Stimulated activated CD8-positive, alpha-beta memory T cell treated with anti-CD3 and anti-CD28 coated beads, Interleukin-7, amount 100 ng/mL, for 1 hour (primary cell): ENCODE data around the gene ALDH2.
"Not testable (repeated sequence)": the region's sequence is repeated elsewhere in the genome, so short reads cannot be mapped to it uniquely, and the experiment has no call there.

Experiments used
- DNase-seq, 2 donors: peaks; one replicate each; pipeline ENCODE4 v3.0.0-alpha.2; 2020; ENCODE audit warnings: low read depth in 2 of 2

ALDH2 gene

DNA sequence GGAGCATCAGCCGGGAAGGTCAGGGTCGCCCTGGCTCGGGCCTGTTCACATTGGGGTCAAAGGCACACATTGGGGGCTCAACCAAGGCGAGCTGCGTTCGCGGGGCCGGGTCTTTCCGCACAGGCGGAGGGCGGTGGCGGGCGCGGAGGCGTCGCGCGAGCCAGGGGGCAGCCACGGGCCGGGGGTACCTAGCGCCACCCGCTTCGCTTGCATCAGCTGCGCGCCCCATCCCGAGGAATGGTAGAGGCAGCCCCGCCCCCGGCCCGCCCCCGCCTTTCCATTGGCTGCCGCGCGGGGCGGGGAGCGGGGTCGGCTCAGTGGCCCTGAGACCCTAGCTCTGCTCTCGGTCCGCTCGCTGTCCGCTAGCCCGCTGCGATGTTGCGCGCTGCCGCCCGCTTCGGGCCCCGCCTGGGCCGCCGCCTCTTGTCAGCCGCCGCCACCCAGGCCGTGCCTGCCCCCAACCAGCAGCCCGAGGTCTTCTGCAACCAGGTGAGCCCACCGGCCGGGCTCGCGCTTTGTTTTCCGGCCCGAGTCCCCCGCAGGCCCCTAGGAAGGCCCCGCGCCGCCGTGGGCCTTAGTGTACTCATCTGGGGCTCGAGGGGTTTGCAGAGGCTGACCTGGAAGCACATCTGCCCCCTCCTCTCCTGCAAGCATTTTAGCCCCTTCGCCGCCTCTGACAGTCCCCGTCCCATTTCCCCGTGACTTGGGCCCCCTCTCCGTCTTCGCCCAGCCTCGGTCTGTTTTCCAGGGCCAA lies at the start of gene ALDH2:
Gene ALDH2, plus strand, starts transcription at position 326 of the 754 bp plus-strand sequence. Its CDS starts 50 bp downstream, at position 376.
- no peak for DNase-seq

DNA sequence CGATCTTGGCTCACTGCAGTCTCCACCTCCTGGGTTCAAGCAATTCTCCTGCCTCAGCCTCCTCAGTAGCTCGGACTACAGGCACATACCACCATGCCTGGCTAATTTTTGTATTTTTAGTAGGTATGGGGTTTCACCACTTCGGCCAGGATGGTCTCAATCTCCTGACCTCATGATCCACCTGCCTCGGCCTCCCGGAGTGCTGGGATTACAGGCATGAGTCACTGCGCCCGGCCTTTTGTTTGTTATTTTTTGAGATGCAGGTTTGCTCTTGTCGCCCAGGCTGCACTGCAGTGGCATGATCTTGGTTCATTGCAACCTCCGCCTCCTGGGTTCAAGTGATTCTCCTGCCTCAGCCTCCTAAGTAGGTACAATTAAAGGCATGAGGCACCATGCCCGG lies 47.4 kb upstream of the ALDH2 start:
- not testable (repeated sequence) for DNase-seq

DNA sequence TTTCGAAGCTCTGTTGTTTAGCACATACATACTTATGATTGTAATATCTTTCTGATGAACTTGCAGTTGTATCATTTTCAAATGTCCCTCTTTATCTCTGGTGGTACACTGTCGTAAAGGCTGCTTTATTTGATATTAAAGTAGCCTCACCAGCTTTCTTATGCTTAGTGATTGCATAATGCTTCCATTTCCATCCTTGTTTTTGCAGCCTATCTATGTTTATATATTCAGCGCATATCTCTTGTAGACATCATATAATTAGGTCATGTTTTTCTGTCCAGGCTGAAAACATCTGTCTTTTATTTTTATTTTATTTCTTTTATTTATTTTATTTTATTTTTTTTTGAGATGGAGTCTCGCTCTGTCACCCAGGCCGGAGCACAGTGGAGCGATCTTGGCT lies 46.3 kb upstream of the ALDH2 start:
- no peak for DNase-seq

DNA sequence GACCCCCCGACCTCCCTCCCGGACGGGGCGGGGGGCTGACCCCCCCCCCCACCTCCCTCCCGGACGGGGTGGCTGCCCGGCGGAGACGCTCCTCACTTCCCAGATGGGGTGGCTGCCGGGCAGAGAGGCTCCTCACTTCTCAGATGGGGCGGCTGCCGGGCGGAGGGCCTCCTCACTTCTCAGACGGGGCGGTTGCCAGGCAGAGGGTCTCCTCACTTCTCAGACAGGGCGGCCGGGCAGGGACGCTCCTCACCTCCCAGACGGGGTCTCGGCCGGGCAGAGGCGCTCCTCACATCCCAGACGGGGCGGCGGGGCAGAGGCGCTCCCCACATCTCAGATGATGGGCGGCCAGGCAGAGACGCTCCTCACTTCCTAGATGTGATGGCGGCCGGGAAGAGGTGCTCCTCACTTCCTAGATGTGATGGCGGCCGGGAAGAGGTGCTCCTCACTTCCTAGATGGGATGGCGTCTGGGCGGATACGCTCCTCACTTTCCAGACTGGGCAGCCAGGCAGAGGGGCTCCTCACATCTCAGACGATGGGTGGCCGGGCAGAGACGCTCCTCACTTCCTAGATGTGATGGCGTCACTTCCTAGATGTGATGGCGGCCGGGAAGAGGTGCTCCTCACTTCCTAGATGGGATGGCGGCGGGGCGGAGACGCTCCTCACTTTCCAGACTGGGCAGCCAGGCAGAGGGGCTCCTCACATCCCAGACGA lies 42.9 kb upstream of the ALDH2 start:
- not testable (repeated sequence) for DNase-seq

DNA sequence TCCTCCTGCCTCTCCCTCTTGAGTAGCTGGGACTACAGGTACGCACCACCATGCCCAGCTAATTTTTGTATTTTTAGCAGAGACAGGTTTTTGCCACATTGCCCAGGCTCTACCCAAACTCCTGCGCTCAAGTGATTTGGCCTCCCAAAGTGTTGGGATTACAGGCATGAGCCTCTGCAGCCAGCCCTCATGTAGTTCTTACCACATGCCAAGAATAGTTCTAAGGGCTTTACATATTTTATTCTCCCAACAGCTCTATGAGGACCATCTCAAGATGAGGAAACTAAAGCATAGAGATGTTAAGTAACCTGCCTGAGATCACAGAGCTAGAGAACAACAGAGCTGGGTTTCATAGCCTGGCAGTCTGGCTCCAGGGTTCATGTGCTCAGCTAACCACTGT lies 37.9 kb upstream of the ALDH2 start:
- no peak for DNase-seq

DNA sequence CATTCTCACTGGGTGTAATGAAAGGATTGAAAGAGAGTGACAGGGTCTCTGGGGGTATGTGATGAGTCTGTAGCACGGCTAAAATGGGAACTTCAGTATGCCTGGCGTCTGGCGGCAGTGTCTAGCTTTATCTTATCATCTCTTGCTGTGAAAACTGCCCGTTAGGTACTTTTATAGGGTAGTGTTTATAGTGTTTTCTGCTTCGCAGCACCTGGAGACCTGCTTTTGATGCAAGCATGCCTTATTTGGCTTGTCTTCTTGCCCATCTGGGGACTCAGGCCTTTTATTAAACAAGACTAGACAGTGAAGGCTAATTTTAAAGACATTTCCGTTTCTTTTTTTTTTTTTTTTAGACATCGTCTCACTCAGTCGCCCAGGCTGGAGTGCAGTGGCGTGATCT lies 36.3 kb upstream of the ALDH2 start:
- DNase-seq: no peak

DNA sequence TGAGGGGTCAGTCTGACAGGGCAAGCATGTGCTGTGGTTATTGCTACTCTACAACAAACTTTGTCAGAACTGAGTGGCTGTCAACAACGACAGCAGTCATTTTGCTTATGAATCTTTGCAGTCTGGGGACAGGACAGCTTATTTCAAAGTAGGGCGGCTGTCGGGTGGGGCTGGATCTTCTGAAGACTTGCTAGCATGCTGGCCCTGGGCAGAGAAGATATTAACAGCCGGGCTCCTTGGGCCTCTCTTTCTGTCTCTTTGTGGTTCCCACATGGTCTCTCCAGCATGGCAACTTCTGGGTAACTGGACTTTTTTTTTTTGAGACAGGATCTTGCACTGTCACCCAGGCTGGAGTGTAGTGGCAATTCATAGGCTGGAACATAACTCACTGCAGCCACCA lies 33.9 kb upstream of the ALDH2 start:
- no peak for DNase-seq

DNA sequence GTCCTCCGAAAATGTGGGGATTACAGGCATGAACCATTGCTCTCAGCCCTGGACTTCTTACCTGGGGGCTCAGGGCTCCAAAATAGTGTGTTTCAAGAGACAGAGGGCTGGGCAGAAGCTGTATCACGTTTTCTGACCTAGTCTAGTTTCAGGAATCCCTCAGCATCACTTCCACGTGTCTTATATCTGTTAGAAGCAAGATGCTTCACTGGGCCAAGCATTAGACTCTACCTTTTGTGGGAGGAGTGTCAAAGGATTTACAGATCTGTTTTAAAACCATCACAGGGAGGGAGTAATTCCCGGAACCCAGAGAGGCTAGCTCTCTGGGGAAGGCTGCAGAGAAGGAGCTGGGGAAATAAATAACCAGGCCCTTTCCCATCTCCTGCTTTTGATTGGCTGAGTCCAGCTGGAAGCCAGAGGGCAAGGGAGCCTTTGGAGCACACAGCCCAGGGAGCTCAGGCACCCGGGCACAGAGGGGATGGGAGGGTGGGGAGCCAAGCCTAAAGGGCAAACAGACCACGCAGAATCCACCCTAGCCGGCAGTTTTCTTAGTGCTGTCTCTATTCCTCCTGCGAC lies 33.3 kb upstream of the ALDH2 start:
- no peak for DNase-seq

DNA sequence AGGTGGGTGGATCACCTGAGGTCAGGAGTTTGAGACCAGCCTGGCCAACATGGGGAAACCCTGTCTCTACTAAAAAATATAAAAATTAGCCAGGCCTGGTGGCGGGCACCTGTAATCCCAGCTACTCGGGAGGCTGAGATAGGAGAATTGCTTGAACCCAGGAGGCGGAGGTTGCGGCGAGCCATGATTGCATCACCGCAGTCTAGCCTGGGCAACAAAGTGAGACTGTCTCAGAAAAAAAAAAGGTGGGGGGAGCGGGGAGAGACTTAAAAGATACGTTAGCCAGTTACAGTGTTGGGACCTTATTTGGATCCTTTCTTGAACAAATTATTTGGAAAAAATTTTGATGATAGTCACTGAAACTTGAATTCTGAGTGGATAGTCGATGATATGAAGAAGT lies 27.2 kb upstream of the ALDH2 start:
- DNase-seq: not testable (repeated sequence)

DNA sequence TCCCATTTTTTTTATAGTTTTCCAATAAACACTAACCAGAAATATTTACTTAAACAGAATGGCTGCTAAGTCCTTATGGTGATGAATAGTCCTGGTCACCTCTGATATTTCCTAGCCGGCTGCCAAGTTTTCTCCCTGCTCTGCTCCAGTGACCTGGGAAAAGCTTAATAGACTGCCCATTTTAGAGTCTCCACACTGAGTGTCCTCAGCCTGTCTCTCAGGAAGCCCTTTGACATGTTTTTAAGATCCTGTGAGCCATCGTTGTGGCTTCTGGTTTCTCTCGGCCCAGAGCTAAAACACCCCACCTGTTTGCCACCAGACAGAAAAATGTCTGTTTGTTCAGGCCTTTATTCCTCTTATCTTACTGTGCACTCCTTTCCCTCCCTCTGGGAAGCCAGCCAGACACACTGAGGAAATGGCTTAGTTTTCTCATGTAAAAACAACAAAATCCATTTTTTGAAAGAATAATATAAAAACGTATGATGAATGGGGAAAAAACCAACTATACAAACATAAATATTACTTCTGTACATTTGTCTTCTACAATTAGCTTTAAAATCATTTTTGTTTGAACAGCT lies 25.4 kb upstream of the ALDH2 start:
- DNase-seq: no peak

DNA sequence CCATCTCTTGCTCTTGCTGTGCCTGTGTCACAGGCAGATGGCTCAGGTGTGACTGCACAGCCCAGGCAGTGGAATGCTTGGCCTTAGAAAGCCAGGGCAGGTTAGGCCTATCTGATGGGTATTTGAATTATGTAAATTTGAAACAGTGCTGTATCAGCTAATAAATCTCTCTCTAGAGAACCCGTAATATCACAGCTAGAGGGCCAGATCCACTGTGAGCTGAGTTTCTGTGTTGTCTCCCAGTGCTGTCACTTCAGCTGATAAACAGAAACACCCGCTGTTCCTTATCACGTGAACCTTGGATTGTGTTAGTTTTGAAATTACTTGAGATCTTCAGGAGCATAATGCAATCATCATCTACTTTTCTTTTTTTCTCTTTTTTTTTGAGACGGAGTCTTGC lies 21.5 kb upstream of the ALDH2 start:
- no peak for DNase-seq

DNA sequence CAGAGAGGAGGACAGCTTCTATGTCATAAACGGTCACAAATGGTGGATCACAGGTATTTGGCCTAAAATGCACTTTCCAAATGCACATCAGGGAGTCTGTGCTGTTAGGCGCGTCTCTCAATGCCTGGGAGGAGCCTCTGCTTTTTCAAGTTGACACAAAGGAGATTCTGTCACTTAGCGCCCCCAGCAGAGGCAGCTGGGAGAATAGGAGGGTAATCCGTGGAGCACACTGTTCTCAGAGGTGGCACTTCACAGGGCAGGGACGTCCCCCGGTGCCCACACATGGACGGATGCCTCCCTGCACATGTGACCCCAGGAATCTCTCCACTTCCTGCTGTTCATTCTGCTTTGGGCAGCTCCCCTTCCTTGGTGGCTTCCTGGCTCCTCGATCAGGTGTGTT lies 19.4 kb upstream of the ALDH2 start:
- DNase-seq: no peak

DNA sequence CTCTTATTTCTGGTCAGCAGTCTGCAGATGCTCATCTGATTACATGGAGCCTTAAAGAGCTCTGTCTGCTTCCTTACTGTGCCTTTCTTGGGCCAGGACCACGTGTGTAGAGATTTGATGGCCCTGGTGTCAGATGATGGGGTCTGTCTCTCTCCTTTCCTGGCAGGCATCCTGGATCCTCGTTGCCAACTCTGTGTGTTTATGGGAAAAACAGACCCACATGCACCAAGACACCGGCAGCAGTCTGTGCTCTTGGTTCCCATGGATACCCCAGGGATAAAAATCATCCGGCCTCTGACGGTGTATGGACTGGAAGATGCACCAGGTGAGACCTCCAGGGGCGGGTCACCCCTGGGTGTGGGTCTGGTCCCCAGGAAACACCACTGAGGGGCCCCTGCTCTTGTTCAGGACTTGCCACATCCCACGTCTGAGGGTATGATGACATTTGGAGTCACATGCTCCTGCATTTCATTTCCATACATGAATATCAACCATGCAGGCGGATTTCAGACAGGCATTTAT lies 18.5 kb upstream of the ALDH2 start:
- no peak for DNase-seq

DNA sequence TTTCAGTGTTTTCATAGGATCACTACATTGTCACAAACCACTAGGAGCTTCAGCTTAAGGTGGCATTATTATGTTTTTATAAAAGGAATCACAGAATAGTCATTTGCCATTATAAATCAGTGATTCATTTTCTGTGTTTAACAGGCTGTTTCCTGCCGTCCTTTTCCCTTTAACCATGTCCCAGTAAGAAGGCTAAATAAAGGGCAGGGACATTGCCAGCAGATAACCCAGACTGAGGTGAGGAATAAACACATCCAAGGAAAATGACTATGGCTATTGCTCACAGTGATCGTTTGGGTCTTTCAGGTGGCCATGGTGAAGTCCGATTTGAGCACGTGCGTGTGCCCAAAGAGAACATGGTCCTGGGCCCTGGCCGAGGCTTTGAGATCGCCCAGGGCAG lies 17.9 kb upstream of the ALDH2 start:
- no peak for DNase-seq

DNA sequence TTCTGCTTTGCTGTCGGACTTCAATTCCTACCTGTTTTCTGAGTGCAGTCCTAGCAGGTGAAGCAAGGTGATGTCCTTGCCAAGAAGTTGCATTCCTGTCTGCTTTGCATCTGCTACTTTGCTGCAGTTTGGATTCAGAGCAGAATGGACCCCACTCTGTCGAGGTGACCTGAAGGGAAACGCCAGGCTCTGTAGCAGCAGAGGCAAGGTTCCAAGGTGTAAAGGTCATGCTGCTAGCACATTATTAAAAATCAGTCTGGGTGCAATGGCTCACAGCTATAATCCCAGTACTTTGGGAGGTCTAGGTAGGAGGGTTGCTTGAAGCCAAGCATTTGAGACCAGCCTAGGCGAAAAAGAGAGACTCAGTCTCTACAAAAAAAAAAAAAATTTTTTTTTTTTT lies 17.3 kb upstream of the ALDH2 start:
- DNase-seq: no peak

DNA sequence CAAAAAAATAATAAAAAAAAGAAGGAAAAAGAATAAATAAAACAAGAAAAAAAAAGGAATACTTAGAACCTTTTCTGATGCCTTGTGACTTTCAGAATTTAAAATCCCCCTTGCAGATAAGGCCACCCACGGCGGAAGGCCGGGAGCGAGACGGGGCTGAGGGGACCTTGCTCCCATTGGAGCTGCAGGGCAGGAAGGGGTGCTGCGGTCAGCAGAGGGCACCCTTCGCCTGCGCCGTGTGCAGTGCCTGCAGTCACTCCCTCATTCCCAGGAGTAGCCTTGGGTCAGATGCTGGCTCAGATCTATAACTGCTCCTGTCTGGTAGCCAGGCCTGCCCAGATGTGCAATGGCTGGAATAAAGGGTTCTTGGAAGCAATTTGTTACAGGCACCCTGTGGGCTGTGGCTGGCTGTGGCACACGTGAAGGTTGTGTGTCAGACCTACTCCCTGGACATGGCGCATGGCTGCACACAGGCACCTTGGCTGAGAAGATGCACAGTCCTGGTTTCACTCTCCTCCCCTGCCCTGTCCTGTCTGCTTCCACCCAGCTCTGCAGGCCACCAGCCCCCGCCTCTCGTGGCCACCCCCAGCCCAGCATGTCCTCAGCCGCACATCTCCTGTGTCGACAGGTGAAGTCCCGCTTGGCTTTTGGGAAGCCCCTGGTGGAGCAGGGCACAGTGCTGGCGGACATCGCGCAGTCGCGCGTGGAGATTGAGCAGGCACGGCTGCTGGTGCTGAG lies 13.4 kb upstream of the ALDH2 start:
- DNase-seq: no peak

DNA sequence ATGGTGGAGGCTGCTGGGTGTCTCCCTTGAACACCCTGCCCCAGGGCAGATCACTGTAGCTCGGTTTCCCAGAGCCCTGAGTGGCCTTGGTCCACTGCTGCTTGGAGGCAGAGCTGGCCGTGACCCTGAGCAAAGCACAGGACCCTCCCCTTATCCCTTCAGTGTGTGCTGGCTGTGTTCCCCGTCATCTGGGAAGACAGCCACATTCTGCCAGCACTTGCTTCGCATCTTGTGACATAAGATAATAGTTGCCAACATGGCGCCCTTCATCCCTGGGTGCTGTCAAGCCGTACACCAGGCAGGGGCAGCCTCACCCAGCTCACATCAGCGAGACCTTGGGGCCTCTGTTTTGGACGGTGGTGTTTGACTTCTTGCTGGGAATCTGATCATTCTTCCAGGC lies 12.1 kb upstream of the ALDH2 start:
- DNase-seq: no peak

DNA sequence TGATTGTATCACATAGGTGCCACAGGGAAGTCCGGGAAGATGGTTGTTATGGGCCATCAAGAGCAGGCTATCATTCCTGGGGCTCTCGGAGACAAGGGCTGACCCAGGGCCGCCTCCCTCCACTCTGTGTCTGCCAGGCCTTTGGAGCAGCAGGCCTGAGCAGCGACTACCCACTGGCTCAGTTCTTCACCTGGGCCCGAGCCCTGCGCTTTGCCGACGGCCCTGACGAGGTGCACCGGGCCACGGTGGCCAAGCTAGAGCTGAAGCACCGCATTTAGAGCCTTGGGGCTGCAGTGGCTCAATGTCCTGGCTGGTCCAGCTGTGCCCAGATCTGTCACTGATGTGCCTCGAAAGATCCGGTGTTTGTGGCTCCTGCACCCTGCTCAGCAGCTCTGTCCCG lies 10.5 kb upstream of the ALDH2 start:
- DNase-seq: no peak

DNA sequence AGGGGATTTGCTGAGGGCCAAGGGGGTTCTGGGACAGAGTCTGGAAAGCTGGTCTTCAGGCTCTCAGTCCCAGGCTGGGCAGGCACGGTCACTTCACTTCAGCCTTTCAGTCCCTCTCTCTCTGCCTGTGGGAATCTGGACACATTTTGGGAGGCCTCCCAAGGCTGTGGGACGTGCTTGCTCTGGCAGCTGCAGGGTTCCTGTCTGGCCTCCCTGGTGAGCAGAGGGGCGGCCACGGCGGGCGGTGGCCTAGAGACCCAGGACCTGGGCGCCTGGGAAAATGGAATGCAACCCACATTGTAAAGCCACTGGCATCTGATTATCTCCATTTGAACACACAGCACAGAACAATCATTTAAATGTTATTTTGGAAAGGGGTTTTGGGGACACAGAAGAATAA lies 10.1 kb upstream of the ALDH2 start:
- no peak for DNase-seq

DNA sequence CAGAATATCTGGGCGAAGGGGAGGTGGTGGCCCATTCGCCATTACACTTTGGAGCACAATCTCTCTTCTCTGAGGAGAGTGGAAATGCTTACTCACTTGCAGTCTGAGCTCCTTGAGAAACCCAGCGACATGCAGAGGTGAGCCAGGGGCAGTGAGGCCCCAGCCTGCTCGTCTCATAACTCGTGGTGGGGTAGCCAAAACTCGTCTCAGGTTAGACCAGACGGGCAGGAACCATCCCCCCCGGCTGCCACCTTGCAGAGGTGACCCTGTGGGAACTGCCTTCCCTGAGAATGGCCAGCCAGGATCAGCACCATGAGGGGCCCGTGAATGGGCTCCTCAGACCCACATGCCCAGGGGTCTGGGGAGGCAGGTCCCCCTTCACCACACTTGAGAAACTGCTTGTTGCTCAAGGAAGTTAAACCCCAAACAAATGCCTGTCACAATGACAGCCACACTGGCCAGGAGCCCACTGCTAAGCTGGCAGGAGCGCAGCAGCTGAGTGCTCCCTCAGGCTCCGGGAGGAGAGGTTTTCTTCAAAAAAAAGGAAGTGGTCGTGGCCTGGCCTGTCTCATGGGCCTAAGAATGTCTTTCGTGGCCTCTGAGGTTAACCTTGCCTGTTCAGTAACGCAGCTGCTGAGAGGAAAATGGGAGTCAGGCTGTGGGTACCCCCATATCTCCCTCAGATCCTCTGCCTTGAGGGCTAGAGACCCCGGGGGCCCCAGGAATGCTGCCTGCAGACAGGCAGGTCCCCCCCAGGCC lies 9.2 kb upstream of the ALDH2 start:
- no peak for DNase-seq

DNA sequence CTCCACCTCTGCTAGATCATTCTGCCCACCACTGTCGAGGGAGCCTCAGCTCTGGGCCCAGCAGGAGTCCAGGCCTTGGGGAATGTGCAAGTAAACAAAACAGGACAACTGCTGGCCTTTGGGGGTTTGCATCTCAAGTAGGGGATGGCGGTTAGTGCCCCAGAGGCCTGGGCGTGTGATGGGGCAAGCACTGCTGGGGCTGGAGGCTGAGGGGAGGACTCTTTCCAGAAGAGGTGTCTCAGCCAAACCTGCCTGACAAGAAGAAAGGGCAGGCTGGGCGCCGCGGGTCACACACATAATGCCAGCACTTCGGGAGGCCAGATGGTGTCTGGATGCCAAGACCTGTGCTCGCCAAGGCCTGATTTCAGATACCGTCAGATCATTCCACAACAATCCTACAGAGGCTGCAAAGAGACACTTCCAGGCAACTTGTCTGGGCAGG lies 8.6 kb upstream of the ALDH2 start:
- no peak for DNase-seq
